NCI-H82 treated with DMSO at 0.1 percent for 48 hours (cell line): ENCODE measurements around the gene ERI3.

Source experiments
- DNase-seq: peaks from one replicate; lab custom pipeline; 2025; ENCODE audit not compliant: unreplicated experiment; lab: John Stamatoyannopoulos, UW

Gene ERI3

GRCh38 chr1:44289530-44289929 is 65.5 kb downstream of the ERI3 start:
- no peak for DNase-seq

- DNase-seq = no peak
These were observed 66.2 kb downstream of the ERI3 start for GRCh38 chr1:44288883-44289282.

GRCh38 chr1:44284184-44284583 is 70.9 kb downstream of the ERI3 start:
- no peak for DNase-seq

GRCh38 chr1:44283524-44284173 is 71.4 kb downstream of the ERI3 start:
- DNase-seq = no peak

- no peak for DNase-seq
These were observed 72.2 kb downstream of the ERI3 start for GRCh38 chr1:44282704-44283426.

GRCh38 chr1:44281962-44282703 is 72.9 kb downstream of the ERI3 start:
- no peak for DNase-seq

GRCh38 chr1:44276901-44277300 is 78.2 kb downstream of the ERI3 start:
- no peak for DNase-seq

GRCh38 chr1:44275991-44276405 is 79.1 kb downstream of the ERI3 start:
- DNase-seq = no peak

GRCh38 chr1:44275296-44275962 is 79.6 kb downstream of the ERI3 start:
- no peak for DNase-seq

GRCh38 chr1:44273560-44274350 is 81.3 kb downstream of the ERI3 start:
- DNase-seq = no peak

- no peak for DNase-seq
These were observed 82.1 kb downstream of the ERI3 start for GRCh38 chr1:44272992-44273391.

- no peak for DNase-seq
These were observed 83.4 kb downstream of the ERI3 start for GRCh38 chr1:44271646-44272045.

- DNase-seq = no peak
These were observed 84.1 kb downstream of the ERI3 start for GRCh38 chr1:44270686-44271628.

- DNase-seq = no peak
These were observed 87.0 kb downstream of the ERI3 start for GRCh38 chr1:44268054-44268453.

- no peak for DNase-seq
These were observed 87.6 kb downstream of the ERI3 start for GRCh38 chr1:44267438-44267837.

GRCh38 chr1:44266400-44267344 is 88.4 kb downstream of the ERI3 start:
- no peak for DNase-seq

GRCh38 chr1:44265656-44266358 is 89.2 kb downstream of the ERI3 start:
- no peak for DNase-seq

GRCh38 chr1:44264451-44264771 is 90.6 kb downstream of the ERI3 start:
- DNase-seq = no peak
